Measurements from ENCODE around the gene BDNF. TPM values are rescaled to one million over a fixed set of nuclear protein-coding genes. Genes with fewer than 3 reads are reported as not detected.

The BDNF gene
- total RNA-seq, 1 donor: under 0.01 TPM

DNA sequence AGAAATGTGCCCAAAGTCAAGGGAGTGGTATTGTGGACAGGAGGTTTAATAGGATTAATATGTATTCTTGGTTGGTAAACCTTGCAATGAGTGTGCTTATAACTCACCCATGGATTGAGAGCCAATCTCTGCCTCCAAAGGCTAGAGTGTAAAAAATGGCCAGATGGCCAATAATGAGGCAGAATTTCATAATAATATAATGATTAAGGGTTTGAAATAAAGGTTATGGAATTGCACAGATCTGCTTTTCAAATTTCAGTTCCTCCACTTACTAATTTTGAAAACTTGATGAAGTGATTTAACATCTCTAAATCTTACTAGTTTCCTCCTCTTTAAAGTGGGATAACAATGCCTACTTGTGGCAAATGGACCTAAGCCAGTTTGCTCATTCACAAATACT is 94.8 kb downstream of the BDNF start:
- DNase-seq (ENCODE audit: low read depth in 2 of 3, low spot score in 2 of 3): no peak

Other genes with a start within 250 kb of the BDNF start
- 2.7 TPM for gene LGR4, start 227.7 kb downstream of the BDNF start, total RNA-seq
- 8.9 TPM for gene LIN7C, start 193.7 kb downstream of the BDNF start, total RNA-seq